Loucy (cell line): ENCODE data around the gene PPFIBP2.

Experiments used
- H2AFZ ChIP-seq: fragments of 200-600 bp; sonication (generic); 2 replicates; pipeline ENCODE4 v1.6.0; 2016; ENCODE audit warnings: antibody characterized with exemption, mild to moderate bottlenecking, low read length, moderate library complexity
- H3F3A ChIP-seq: fragments of 200-600 bp; 2 replicates; pipeline ENCODE4 v1.6.0; 2016; ENCODE audit warnings: antibody characterized with exemption, low read depth, mild to moderate bottlenecking
- H3K27me3 ChIP-seq: fragments of 200-600 bp; sonication (generic); 2 replicates; pipeline ENCODE4 v1.6.1; 2014; ENCODE audit warnings: low read length, mild to moderate bottlenecking; ENCODE audit not compliant: insufficient read depth, poor library complexity, severe bottlenecking
- H3K36me3 ChIP-seq: fragments of 200-600 bp; sonication (generic); 2 replicates; pipeline ENCODE4 v1.6.1; 2016; ENCODE audit warnings: low read length; ENCODE audit not compliant: insufficient read depth
- H3K4me1 ChIP-seq: fragments of 200-600 bp; sonication (generic); 2 replicates; pipeline ENCODE4 v1.5.1; 2014; ENCODE audit warnings: low read length, mild to moderate bottlenecking; ENCODE audit not compliant: insufficient read depth, poor library complexity, severe bottlenecking
- H3K4me2 ChIP-seq: fragments of 200-600 bp; sonication (generic); 2 replicates; pipeline ENCODE4 v1.6.0; 2014; ENCODE audit warnings: antibody characterized with exemption, low read length, low read depth, mild to moderate bottlenecking; ENCODE audit not compliant: poor library complexity, severe bottlenecking
- H3K4me3 ChIP-seq: fragments of 200-600 bp; sonication (generic); 2 replicates; pipeline ENCODE4 v1.5.1; 2014; ENCODE audit warnings: low read length, mild to moderate bottlenecking, mixed read lengths; ENCODE audit not compliant: poor library complexity, severe bottlenecking
- H3K79me2 ChIP-seq: fragments of 200-600 bp; sonication (generic); 2 replicates; pipeline ENCODE4 v1.6.1; 2014; ENCODE audit warnings: low read length; ENCODE audit not compliant: insufficient read depth
- H3K9ac ChIP-seq: fragments of 200-600 bp; sonication (generic); 2 replicates; pipeline ENCODE4 v1.6.0; 2014; ENCODE audit warnings: mild to moderate bottlenecking, low read depth, low read length, moderate library complexity; ENCODE audit not compliant: poor library complexity, severe bottlenecking
- H3K9me2 ChIP-seq: fragments of 200-600 bp; sonication (generic); replicated peaks from 2 replicates; pipeline ENCODE4 v1.6.1; 2016; ENCODE audit warnings: low read depth, low read length, mixed read lengths
- H3K9me3 ChIP-seq: fragments of 200-600 bp; sonication (generic); 2 replicates; pipeline ENCODE4 v1.6.1; 2014; ENCODE audit warnings: mild to moderate bottlenecking, antibody characterized with exemption, low read length, low read depth; ENCODE audit not compliant: insufficient read depth
- H4K20me1 ChIP-seq: fragments of 200-600 bp; sonication (generic); 2 replicates; pipeline ENCODE4 v1.6.0; 2014; ENCODE audit warnings: antibody characterized with exemption, low read length, mild to moderate bottlenecking; ENCODE audit not compliant: insufficient read depth, poor library complexity, severe bottlenecking
- EZH2phosphoT487 ChIP-seq: fragments of 200-600 bp; IDR thresholded peaks from 2 replicates; pipeline ENCODE4 v1.6.1; 2018; ENCODE audit warnings: antibody characterized with exemption, mild to moderate bottlenecking, moderate library complexity, borderline replicate concordance
- TF ChIP-seq, protein P1 (sequence below): fragments of 200-600 bp; sonication (generic); conservative IDR thresholded peaks from 2 replicates; pipeline ENCODE4 v1.5.1; 2014; ENCODE audit warnings: mild to moderate bottlenecking, antibody characterized with exemption, low read length

PPFIBP2 gene

DNA sequence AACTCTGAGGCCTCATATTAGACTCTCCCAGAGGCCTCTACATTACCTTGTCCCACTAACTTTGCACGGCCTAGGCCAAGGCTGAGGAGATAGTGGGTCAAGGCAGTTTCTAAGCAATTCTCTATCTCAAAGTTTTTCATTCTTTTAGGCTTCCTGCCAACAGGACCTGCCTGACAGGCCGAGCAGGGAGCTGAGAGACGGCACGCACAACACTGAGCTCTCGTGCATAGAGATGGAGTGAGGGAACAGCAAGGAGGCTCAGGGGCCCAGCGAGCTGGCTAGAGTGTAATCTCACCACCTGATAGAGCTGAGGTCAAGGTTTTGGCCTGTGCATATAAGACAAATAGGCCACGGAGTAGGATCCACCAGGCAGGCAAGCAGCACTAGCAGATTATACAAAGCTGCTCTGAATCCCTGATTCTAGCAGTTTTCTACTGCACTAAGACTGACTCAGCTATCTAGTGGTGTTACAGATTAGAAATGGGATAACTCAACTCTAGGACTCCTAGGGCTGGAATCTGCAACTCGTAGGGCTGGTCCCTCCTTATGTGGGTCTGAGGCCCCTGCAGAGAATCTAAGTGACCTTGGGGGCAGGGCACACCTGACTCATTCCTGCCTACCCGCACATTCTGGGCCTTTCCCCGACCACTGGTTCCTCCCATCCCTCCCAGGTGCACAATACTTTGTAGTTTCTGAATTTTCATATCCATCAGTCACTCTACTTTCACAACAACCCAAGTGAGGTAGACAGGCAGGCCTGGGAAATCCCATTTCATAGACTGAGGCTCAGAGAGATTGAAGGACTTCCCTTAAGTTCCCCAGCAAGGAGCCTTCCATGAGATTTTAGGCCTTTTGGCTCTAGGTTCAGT lies 157.8 kb downstream of the PPFIBP2 start:
- H3K9me3 ChIP-seq, result no peaks in the 10 kb centered on the region
- H3K79me2 ChIP-seq, result no peaks in the 10 kb centered on the region
- no peak overlapping the region for H2AFZ ChIP-seq
- no peaks in the 10 kb centered on the region for H3K9me2 ChIP-seq
- no peak overlapping the region for H3K4me2 ChIP-seq
- H3F3A ChIP-seq, result no peaks in the 10 kb centered on the region
- no peak overlapping the region for H3K9ac ChIP-seq
- no peak overlapping the region for H3K4me3 ChIP-seq
- H3K4me1 ChIP-seq, result no peaks in the 10 kb centered on the region
- no peaks in the 10 kb centered on the region for H4K20me1 ChIP-seq
- H3K27me3 ChIP-seq, result no peaks in the 10 kb centered on the region
- no peaks in the 10 kb centered on the region for H3K36me3 ChIP-seq
- TF ChIP-seq EZH2phosphoT487, result no peak
- TF ChIP-seq, protein P1, sequence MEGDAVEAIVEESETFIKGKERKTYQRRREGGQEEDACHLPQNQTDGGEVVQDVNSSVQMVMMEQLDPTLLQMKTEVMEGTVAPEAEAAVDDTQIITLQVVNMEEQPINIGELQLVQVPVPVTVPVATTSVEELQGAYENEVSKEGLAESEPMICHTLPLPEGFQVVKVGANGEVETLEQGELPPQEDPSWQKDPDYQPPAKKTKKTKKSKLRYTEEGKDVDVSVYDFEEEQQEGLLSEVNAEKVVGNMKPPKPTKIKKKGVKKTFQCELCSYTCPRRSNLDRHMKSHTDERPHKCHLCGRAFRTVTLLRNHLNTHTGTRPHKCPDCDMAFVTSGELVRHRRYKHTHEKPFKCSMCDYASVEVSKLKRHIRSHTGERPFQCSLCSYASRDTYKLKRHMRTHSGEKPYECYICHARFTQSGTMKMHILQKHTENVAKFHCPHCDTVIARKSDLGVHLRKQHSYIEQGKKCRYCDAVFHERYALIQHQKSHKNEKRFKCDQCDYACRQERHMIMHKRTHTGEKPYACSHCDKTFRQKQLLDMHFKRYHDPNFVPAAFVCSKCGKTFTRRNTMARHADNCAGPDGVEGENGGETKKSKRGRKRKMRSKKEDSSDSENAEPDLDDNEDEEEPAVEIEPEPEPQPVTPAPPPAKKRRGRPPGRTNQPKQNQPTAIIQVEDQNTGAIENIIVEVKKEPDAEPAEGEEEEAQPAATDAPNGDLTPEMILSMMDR, result no peak

DNA sequence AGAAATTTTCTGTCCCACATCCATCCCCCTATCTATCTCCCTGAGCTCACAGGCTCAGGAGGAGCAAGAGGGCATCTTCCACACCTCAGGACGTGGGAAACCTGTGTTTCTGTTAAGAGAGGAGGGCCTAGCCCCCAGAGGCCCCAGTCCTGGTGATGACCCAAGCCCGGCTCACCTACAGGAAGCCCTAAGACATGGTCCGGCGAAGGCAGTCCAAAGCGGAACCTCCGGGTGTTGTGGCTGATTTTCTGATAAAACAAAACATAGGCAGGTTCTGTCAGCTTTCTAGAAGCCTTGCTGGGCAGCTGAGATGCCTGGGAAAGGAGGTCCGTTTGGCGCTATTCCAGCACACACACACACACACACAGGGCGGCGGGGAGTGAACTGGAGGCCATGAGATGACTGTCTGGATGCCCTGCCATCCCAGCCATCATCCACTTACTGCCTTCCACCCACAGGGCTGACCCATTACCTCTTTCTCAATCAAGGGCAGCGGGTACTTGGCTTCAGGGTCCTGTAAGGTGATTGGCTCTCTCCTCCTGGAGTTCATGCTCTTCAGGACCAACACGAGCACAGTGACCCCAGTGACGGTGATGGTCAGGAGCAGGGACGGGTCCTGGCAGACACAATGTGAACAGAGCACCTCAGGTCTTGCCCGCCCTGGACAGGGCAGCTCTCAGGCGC lies 158.6 kb downstream of the PPFIBP2 start:
- Histone ChIP-seq H2AFZ (no peak overlapping the region), H3K36me3 (no peaks in the 10 kb centered on the region), H3K4me1 (no peaks in the 10 kb centered on the region), H3F3A (no peaks in the 10 kb centered on the region), H3K4me3 (no peak overlapping the region), H3K9ac (no peak overlapping the region), H3K4me2 (no peak overlapping the region), H3K27me3 (no peaks in the 10 kb centered on the region), H3K9me3 (no peaks in the 10 kb centered on the region), H3K79me2 (no peaks in the 10 kb centered on the region), H4K20me1 (no peaks in the 10 kb centered on the region), H3K9me2 (no peaks in the 10 kb centered on the region)
- TF ChIP-seq, protein P1, result no peak
- no peak for TF ChIP-seq EZH2phosphoT487

DNA sequence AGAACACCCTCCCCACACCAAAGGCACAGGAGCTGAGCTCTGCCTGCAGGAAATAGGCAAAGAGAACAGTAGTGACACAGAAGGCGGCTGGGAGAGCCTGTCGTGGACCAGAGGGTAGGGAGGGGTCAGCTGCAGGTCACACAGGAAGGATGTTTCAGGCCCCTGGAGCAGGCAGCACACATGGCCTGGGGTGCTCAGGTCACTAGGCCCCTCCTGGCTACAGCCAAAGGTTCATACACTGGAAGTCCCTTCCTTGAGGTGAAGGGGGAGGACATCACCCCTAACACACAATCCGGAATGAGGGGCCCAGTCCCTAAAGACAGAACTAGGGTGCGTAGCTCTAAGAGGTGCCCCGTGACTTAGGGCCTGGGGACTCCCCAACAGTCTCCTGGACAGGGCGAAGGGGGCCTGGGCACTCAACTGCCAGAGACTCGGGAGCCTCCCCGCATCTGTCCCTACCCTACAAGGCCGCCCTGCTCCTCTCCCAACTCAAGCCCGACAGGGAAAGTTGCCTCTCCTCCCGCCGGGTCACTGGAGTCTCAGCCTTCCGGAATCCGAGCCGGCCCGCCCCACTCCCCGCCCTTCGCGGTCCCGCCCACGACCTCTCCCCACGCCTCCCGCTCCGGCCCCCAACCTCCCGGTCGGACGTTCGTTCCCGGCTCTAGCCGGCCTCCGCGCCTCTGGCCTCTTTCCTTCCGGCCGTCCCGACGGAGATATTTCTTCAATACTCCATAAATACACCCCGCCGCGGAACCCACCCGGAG lies 159.3 kb downstream of the PPFIBP2 start, which contains the start of gene CYB5R2:
Gene CYB5R2 (minus strand): TSS at position 541 of the 764 bp plus-strand sequence. CDS start 675 bp downstream, outside the sequence.
- Histone ChIP-seq H3F3A (no peaks in the 10 kb centered on the region), H3K4me3 (no peak within 1 kb of the TSS), H4K20me1 (no peaks in the 10 kb centered on the region), H3K27me3 (no peaks in the 10 kb centered on the region), H3K9me2 (no peaks in the 10 kb centered on the region), H3K79me2 (no peaks in the 10 kb centered on the region), H3K4me2 (no peak within 1 kb of the TSS), H3K9ac (no peak within 1 kb of the TSS), H2AFZ (no peak within 1 kb of the TSS), H3K4me1 (no peaks in the 10 kb centered on the region), H3K36me3 (no peaks in the 10 kb centered on the region), H3K9me3 (no peaks in the 10 kb centered on the region)
- TF ChIP-seq EZH2phosphoT487, result no peak
- TF ChIP-seq, protein P1, result no peak
